ENCODE results near the gene DNAJC3.

DNA sequence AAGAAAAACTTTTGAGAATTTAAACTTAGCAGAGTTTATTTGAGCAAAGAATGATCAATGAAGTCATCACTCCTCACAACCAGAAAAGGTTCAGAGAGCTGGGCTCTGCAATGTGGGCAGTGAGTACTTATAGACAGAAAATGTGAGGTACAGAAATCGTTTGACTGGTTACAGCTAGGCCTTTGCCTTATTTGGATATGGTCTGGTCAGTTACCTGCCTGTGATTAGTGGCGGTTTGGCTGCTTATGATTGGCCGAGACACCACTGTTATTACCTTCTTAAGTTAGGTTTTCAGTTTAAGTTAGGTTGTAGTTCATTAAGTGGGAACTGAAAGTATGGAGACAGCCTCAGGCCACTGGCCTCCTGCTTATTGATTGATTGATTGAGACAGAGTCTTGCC is 66.3 kb downstream of the DNAJC3 start:
- TF ChIP-seq, protein P1, sequence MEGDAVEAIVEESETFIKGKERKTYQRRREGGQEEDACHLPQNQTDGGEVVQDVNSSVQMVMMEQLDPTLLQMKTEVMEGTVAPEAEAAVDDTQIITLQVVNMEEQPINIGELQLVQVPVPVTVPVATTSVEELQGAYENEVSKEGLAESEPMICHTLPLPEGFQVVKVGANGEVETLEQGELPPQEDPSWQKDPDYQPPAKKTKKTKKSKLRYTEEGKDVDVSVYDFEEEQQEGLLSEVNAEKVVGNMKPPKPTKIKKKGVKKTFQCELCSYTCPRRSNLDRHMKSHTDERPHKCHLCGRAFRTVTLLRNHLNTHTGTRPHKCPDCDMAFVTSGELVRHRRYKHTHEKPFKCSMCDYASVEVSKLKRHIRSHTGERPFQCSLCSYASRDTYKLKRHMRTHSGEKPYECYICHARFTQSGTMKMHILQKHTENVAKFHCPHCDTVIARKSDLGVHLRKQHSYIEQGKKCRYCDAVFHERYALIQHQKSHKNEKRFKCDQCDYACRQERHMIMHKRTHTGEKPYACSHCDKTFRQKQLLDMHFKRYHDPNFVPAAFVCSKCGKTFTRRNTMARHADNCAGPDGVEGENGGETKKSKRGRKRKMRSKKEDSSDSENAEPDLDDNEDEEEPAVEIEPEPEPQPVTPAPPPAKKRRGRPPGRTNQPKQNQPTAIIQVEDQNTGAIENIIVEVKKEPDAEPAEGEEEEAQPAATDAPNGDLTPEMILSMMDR (conservative IDR thresholded peaks at IDR 0.05) = no peak
- no peak for TF ChIP-seq ZFX (IDR thresholded peaks at IDR 0.05)

All from C4-2B (cell line).